ENCODE results near the gene EXD3. TPM values are rescaled to one million over a fixed set of nuclear protein-coding genes. Genes with fewer than 3 reads are reported as not detected.

The EXD3 gene
- total and polyA plus RNA-seq, 2 donors: 7.5 to 12.0 TPM

- H3K4me1 ChIP-seq (ENCODE audit: insufficient read depth): no peaks in the 10 kb centered on the region
- no peaks in the 10 kb centered on the region for H3K36me3 ChIP-seq (ENCODE audit: insufficient read depth)
- DNase-seq (ENCODE audit: extremely low spot score): no peak
- H3K27ac ChIP-seq (ENCODE audit: low read depth): no peak overlapping the region
- no peak overlapping the region for H3K4me3 ChIP-seq (ENCODE audit: low read depth, low read length)
- WGBS: 51% methylated on average over 51 of the region's 51 CpGs
Measured at GRCh38 chr9:137368431-137369035, 54.4 kb downstream of the EXD3 start.

DNA sequence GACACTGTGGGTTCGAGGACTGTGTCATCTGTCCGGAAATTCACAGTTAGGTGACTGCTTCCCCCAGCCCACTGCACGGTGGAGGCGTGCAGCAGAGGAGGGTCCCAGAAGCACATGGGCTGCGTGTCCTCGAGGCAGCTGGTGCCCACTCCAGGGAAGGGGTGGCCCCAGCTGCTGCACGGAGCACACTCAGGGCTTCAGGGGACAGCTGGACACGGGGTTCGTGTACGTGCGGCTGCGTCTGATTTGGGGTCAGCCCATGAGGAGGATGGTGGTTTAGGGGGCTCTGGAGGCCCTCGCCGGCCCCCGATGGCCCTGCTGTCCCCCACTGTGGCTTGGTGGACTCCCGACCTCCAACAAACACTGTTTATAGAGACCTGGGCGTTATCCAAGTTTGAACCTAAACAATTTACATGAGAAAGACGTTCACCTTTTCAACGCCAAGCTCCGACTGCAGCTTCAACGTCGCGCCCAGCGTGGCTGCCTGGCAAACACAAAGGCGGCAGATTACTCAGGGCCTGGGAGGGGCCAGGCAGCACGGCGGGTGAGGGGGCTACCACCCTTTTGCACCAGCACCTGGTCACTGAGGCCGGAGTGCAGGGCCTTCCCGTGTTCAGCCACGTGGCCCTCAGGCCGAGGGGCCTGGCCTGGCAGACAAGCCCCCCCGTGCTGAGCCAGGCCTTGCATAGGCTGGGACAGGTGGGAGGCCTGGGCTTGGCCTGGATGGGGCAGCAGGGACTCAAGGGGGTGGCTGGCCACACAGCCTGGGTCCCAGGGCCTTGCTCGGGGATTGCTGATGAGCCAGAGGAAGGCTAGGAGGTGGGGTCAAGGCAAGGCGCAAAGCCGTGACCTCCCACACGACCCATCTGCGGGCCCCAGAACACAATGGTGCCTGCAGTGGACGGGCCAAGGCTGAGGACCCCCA lies 55.2 kb downstream of the EXD3 start:
- 70% methylated on average over 38 of the region's 38 CpGs for WGBS
- Histone ChIP-seq H3K27ac (ENCODE audit: low read depth) (no peak overlapping the region), H3K36me3 (ENCODE audit: insufficient read depth) (no peaks in the 10 kb centered on the region), H3K4me3 (ENCODE audit: low read depth, low read length) (no peak overlapping the region), H3K4me1 (ENCODE audit: insufficient read depth) (no peaks in the 10 kb centered on the region)
- DNase-seq (ENCODE audit: extremely low spot score): no peak

DNA sequence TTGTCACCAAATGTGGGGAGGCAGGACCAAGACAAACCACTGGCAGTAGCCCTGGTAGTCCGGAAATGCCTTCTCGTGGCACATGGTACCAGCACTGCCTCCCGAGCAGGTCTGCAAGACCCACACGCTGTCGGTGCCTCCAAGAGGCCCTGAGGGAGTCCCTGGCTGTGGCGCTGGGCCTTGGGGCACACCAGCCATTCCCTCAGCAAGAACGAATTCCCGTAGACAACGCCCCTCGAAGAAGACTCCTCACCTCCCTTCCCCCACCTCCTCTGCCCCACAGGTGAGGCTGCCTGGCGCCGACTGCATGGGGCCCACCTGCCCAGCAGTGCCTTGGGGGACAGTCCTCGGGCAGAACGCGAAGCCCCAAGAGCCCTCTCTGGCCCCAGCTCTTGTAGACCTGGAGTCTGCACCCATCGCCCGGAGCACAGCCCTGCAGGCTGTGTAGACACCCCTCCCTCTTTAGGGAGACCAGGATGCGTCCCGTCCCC lies 56.0 kb downstream of the EXD3 start:
- no peaks in the 10 kb centered on the region for H3K36me3 ChIP-seq (ENCODE audit: insufficient read depth)
- DNase-seq (ENCODE audit: extremely low spot score): no peak

DNA sequence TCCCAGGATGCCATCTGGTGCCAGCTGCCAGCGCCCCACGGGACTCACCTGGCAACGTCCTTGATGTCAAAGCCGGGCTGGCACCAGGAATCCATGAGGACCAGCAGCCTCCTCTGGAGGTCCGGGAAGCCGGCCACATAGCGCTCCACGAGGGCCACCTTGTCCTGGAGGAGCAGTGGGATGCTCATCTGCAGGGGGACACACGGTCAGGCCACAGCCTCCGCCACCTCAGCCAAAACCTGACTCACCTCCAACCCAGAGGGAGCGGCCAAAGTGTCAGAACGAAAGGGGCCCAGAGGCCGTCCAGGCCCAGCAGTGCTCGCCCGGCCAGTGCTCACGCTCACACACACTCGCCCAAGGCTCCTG lies 56.5 kb downstream of the EXD3 start:
- no peak overlapping the region for H3K27ac ChIP-seq (ENCODE audit: low read depth)
- no peak for DNase-seq (ENCODE audit: extremely low spot score)
- no peaks in the 10 kb centered on the region for H3K36me3 ChIP-seq (ENCODE audit: insufficient read depth)
- H3K4me1 ChIP-seq (ENCODE audit: insufficient read depth): no peaks in the 10 kb centered on the region
- H3K4me3 ChIP-seq (ENCODE audit: low read depth, low read length): no peak overlapping the region
- WGBS: 87% methylated on average over 17 of the region's 17 CpGs

More for the DNA sequence above, 56.0 kb downstream of the EXD3 start:
- Histone ChIP-seq H3K4me1 (ENCODE audit: insufficient read depth) (no peaks in the 10 kb centered on the region), H3K4me3 (ENCODE audit: low read depth, low read length) (no peak overlapping the region), H3K27ac (ENCODE audit: low read depth) (no peak overlapping the region)
- 97% methylated on average over 19 of the region's 19 CpGs for WGBS

DNA sequence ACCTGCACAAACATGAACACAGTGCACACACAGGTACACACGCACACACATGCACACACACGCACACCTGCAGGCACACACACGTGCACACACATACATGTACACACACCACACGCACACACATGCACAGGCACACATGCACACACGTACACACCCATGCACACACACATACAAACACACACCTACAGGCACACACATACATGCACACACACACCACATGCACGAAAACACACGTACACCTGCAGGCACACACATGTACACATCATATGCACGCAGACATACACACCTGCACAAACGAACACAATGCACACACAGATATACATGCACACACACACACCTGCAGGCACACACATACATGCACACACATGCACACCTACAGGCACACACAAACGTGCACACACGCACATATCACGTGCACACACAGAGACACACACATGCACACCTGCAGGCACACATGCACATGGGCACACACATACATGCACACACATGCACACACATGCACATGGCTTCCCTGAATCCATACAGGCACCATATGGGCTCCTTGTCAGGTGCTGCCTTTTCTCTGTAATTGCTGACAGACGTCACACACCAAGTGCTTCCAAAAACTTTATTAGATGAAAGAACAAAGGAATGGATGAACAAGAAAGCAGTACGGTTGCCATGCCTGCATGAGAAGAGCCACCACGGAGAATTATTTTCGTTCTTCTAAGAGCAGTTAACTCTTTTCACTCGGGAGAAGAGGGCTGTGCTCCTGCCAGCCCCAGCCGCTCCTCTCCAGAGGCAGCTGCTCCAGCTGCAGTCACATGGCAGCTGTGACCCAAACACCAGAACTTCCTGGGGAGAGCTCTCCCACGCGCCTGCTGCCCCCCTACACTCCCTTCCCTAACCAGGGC lies 57.2 kb downstream of the EXD3 start:
- Histone ChIP-seq H3K4me3 (ENCODE audit: low read depth, low read length) (no peak overlapping the region), H3K27ac (ENCODE audit: low read depth) (no peak overlapping the region), H3K4me1 (ENCODE audit: insufficient read depth) (no peaks in the 10 kb centered on the region), H3K36me3 (ENCODE audit: insufficient read depth) (no peaks in the 10 kb centered on the region)
- WGBS: 79% methylated on average over 20 of the region's 20 CpGs
- no peak for DNase-seq (ENCODE audit: extremely low spot score)

GRCh38 chr9:137365056-137365455 lies 57.9 kb downstream of the EXD3 start:
- no peak for DNase-seq (ENCODE audit: extremely low spot score)
- H3K4me1 ChIP-seq (ENCODE audit: insufficient read depth): no peaks in the 10 kb centered on the region
- 95% methylated on average over 12 of the region's 12 CpGs for WGBS
- no peak overlapping the region for H3K4me3 ChIP-seq (ENCODE audit: low read depth, low read length)
- no peaks in the 10 kb centered on the region for H3K36me3 ChIP-seq (ENCODE audit: insufficient read depth)
- no peak overlapping the region for H3K27ac ChIP-seq (ENCODE audit: low read depth)

GRCh38 chr9:137359850-137360249 lies 63.1 kb downstream of the EXD3 start:
- no CpG with 5 or more reads among the region's 5 CpGs for WGBS
- DNase-seq (ENCODE audit: extremely low spot score): no peak
- Histone ChIP-seq H3K36me3 (ENCODE audit: insufficient read depth) (no peaks in the 10 kb centered on the region), H3K4me3 (ENCODE audit: low read depth, low read length) (no peak overlapping the region), H3K4me1 (ENCODE audit: insufficient read depth) (no peaks in the 10 kb centered on the region), H3K27ac (ENCODE audit: low read depth) (no peak overlapping the region)

DNA sequence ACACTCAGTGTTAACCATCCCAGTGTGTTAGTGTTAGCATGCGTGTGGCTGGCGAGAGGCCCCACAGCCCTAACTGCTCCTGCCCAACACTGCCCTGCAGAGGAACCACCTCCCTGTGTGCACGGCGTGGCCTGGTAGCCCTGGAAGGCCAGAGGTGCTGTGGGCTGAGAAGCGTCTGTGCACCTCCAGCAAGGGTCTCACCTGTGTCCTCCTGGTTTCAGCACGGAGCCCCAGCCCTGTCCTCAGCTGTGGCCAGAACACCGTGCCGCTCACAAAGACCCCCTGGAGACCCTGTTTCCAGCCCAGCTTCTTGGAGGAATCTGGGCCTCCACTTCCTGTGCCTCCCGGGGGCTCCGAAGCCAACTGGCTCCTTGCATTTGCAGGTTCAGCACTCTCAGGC lies 64.8 kb downstream of the EXD3 start:
- DNase-seq (ENCODE audit: extremely low spot score): no peak
- Histone ChIP-seq H3K4me1 (ENCODE audit: insufficient read depth) (no peaks in the 10 kb centered on the region), H3K36me3 (ENCODE audit: insufficient read depth) (no peaks in the 10 kb centered on the region), H3K27ac (ENCODE audit: low read depth) (no peak overlapping the region), H3K4me3 (ENCODE audit: low read depth, low read length) (no peak overlapping the region)
- 96% methylated on average over 10 of the region's 10 CpGs for WGBS

DNA sequence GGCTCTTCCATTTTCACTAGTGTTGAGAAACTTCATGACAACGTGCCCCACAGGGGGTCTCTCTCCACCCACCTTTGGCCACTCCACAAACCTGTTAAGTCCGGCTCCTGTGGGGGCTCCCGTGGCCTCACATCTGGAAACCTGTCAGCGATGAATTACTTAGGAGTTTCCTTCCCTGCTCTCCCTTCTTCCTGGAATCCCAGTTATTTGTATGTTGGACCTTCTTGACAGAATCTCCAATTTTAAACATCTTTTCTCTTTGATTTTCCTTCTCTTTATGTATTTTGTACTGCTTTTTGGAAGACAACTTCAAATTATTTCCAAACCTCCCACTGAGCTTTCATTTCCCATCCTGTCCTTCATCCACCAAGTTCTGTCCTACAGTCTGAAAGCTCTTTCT lies 65.8 kb downstream of the EXD3 start:
- Histone ChIP-seq H3K4me1 (ENCODE audit: insufficient read depth) (no peaks in the 10 kb centered on the region), H3K27ac (ENCODE audit: low read depth) (no peak overlapping the region), H3K4me3 (ENCODE audit: low read depth, low read length) (no peak overlapping the region), H3K36me3 (ENCODE audit: insufficient read depth) (no peaks in the 10 kb centered on the region)
- no peak for DNase-seq (ENCODE audit: extremely low spot score)
- 89% methylated on average over 4 of the region's 4 CpGs for WGBS

- no peak overlapping the region for H3K4me3 ChIP-seq (ENCODE audit: low read depth, low read length)
- 90% methylated on average over 18 of the region's 18 CpGs for WGBS
- H3K4me1 ChIP-seq (ENCODE audit: insufficient read depth): no peaks in the 10 kb centered on the region
- H3K36me3 ChIP-seq (ENCODE audit: insufficient read depth): no peaks in the 10 kb centered on the region
- no peak for DNase-seq (ENCODE audit: extremely low spot score)
- H3K27ac ChIP-seq (ENCODE audit: low read depth): no peak overlapping the region
Measured at GRCh38 chr9:137355761-137356365, 67.1 kb downstream of the EXD3 start.

- WGBS: 92% methylated on average over 29 of the region's 30 CpGs
- H3K4me1 ChIP-seq (ENCODE audit: insufficient read depth): no peaks in the 10 kb centered on the region
- H3K27ac ChIP-seq (ENCODE audit: low read depth): no peak overlapping the region
- H3K4me3 ChIP-seq (ENCODE audit: low read depth, low read length): no peak overlapping the region
- no peaks in the 10 kb centered on the region for H3K36me3 ChIP-seq (ENCODE audit: insufficient read depth)
- no peak for DNase-seq (ENCODE audit: extremely low spot score)
Measured at GRCh38 chr9:137354845-137355760, 67.9 kb downstream of the EXD3 start.

- H3K4me3 ChIP-seq (ENCODE audit: low read depth, low read length): no peak overlapping the region
- DNase-seq (ENCODE audit: extremely low spot score): no peak
- H3K4me1 ChIP-seq (ENCODE audit: insufficient read depth): no peaks in the 10 kb centered on the region
- no peaks in the 10 kb centered on the region for H3K36me3 ChIP-seq (ENCODE audit: insufficient read depth)
- H3K27ac ChIP-seq (ENCODE audit: low read depth): no peak overlapping the region
- WGBS: 92% methylated on average over 28 of the region's 28 CpGs
Measured at GRCh38 chr9:137354153-137354844, 68.7 kb downstream of the EXD3 start.

Data from urinary bladder (tissue), 4 donors.